Stimulated activated CD8-positive, alpha-beta memory T cell treated with anti-CD3 and anti-CD28 coated beads, Interleukin-4, amount 100 ng/mL, for 1 hour (primary cell): ENCODE data around the gene SHISA8.

Experiments used
- DNase-seq, 2 donors: peaks; one replicate each; pipeline ENCODE4 v3.0.0-alpha.2; 2020; ENCODE audit warnings: low read depth in 2 of 2, low spot score in 1 of 2

SHISA8 gene

GRCh38 chr22:41915786-41916493 is 1.1 kb upstream of the SHISA8 start:
- no peak for DNase-seq

- DNase-seq = no peak
These were observed 251 bp downstream of the SHISA8 start for GRCh38 chr22:41914611-41915034.

- DNase-seq = no peak
These were observed 886 bp downstream of the SHISA8 start for GRCh38 chr22:41913842-41914534.

- DNase-seq = no peak
These were observed 1.7 kb downstream of the SHISA8 start for GRCh38 chr22:41913040-41913719.

- DNase-seq = no peak
These were observed 2.4 kb downstream of the SHISA8 start for GRCh38 chr22:41912338-41913039.

GRCh38 chr22:41911001-41911611 is 3.8 kb downstream of the SHISA8 start:
- no peak for DNase-seq

GRCh38 chr22:41910050-41911000 is 4.5 kb downstream of the SHISA8 start:
- no peak for DNase-seq

- DNase-seq = no peak
These were observed 5.4 kb downstream of the SHISA8 start for GRCh38 chr22:41909310-41910049.

GRCh38 chr22:41908411-41909309 is 6.2 kb downstream of the SHISA8 start:
- no peak for DNase-seq

GRCh38 chr22:41907436-41908401 is 7.2 kb downstream of the SHISA8 start:
- no peak for DNase-seq

GRCh38 chr22:41906822-41907221 is 8.1 kb downstream of the SHISA8 start:
- DNase-seq = no peak

- no peak for DNase-seq
These were observed 9.3 kb downstream of the SHISA8 start for GRCh38 chr22:41905411-41906202.

- no peak for DNase-seq
These were observed 10.1 kb downstream of the SHISA8 start for GRCh38 chr22:41904450-41905410.

GRCh38 chr22:41902932-41903421 is 11.9 kb downstream of the SHISA8 start:
- DNase-seq = no peak

- no peak for DNase-seq
These were observed 12.9 kb downstream of the SHISA8 start for GRCh38 chr22:41902016-41902415.
